Activated T-helper 1 cell treated with anti-CD3 and anti-CD28 coated beads, Interleukin-12 subunit alpha, Interleukin-12 subunit beta, Interleukin-2, Interleukin-4 antibody, amounts not matched to agents 30 ng/mL and 10 ng/mL and 1 ng/mL, durations not matched to agents 14 hours and 24 hours and 36 hours (primary cell): ENCODE data around the gene CDH16. TPM values are rescaled to one million over a fixed set of nuclear protein-coding genes. Genes with fewer than 3 reads are reported as not detected.
A peak's percentile ranks its signal among the peaks of the same experiment; 100 is the strongest.

Experiments
- DNase-seq: peaks from one replicate; pipeline ENCODE4 v3.0.0; 2021; ENCODE audit warnings: low spot score
- H3K27ac Mint-ChIP-seq: one replicate; pipeline ENCODE4 v1.8.0; 2021; ENCODE audit warnings: mild to moderate bottlenecking, mixed read lengths
- H3K27me3 Mint-ChIP-seq: one replicate; pipeline ENCODE4 v1.8.0; 2022; ENCODE audit warnings: mild to moderate bottlenecking, moderate library complexity, mixed read lengths; ENCODE audit not compliant: insufficient read depth
- H3K36me3 Mint-ChIP-seq: one replicate; pipeline ENCODE4 v1.8.0; 2021; ENCODE audit warnings: low read depth, mixed read lengths
- H3K4me1 Mint-ChIP-seq: one replicate; pipeline ENCODE4 v1.8.0; 2021; ENCODE audit warnings: low read depth, mixed read lengths
- H3K4me3 Mint-ChIP-seq: one replicate; pipeline ENCODE4 v1.8.0; 2021; ENCODE audit warnings: mild to moderate bottlenecking, moderate library complexity, mixed read lengths
- H3K9me3 Mint-ChIP-seq: one replicate; pipeline ENCODE4 v1.8.0; 2021; ENCODE audit warnings: mixed read lengths
- intact Hi-C: fragments of 100-400 bp; cut with micrococcal nuclease; formaldehyde crosslinking; loops from one replicate; pipeline ENCODE4 v1.15.1; 2024
- total RNA-seq: library from RNA; stranded (reverse); gene quantifications from 2 replicates; pipeline ENCODE4 v1.2.3, GENCODE V29; 2022

The CDH16 gene
- total RNA-seq, 1 donor from 2014 or later, result not detected

GRCh38 chr16:66890799-66891198 lies 27.9 kb downstream of the CDH16 start:
- H3K9me3 Mint-ChIP-seq, result no peaks in the 10 kb centered on the region
- no peak for DNase-seq
- intact Hi-C loops, result no loop called here
- no peak overlapping the region for H3K4me3 Mint-ChIP-seq
- peaks cover 54% of the 10 kb centered on the region for H3K4me1 Mint-ChIP-seq
- H3K27ac Mint-ChIP-seq, result no peak overlapping the region
- H3K36me3 Mint-ChIP-seq, result peaks cover 35% of the 10 kb centered on the region
- H3K27me3 Mint-ChIP-seq, result no peaks in the 10 kb centered on the region

GRCh38 chr16:66889622-66890021 lies 29.1 kb downstream of the CDH16 start:
- H3K27ac Mint-ChIP-seq, result no peak overlapping the region
- intact Hi-C loops, result no loop called here
- H3K4me1 Mint-ChIP-seq, result peaks cover 52% of the 10 kb centered on the region
- H3K36me3 Mint-ChIP-seq, result peaks cover 40% of the 10 kb centered on the region
- no peak overlapping the region for H3K4me3 Mint-ChIP-seq
- H3K27me3 Mint-ChIP-seq, result no peaks in the 10 kb centered on the region
- H3K9me3 Mint-ChIP-seq, result no peaks in the 10 kb centered on the region
- no peak for DNase-seq

GRCh38 chr16:66888647-66889615 lies 29.8 kb downstream of the CDH16 start:
- Mint-ChIP-seq H3K36me3 (peaks cover 45% of the 10 kb centered on the region), H3K27ac (peak overlapping the region; percentile 23), H3K4me3 (no peak overlapping the region), H3K4me1 (peaks cover 50% of the 10 kb centered on the region), H3K27me3 (no peaks in the 10 kb centered on the region), H3K9me3 (no peaks in the 10 kb centered on the region)
- DNase-seq, result no peak
- intact Hi-C loops, result no loop called here

GRCh38 chr16:66886914-66887313 lies 31.8 kb downstream of the CDH16 start:
- Mint-ChIP-seq H3K4me1 (peaks cover 50% of the 10 kb centered on the region), H3K36me3 (peaks cover 43% of the 10 kb centered on the region), H3K9me3 (no peaks in the 10 kb centered on the region), H3K27ac (peak overlapping the region; percentile 27), H3K27me3 (no peaks in the 10 kb centered on the region), H3K4me3 (no peak overlapping the region)
- no peak for DNase-seq
- intact Hi-C loops, result no loop called here

GRCh38 chr16:66886321-66886720 lies 32.4 kb downstream of the CDH16 start:
- H3K36me3 Mint-ChIP-seq, result peaks cover 41% of the 10 kb centered on the region
- no peaks in the 10 kb centered on the region for H3K9me3 Mint-ChIP-seq
- DNase-seq, result no peak
- peaks cover 53% of the 10 kb centered on the region for H3K4me1 Mint-ChIP-seq
- intact Hi-C loops, result no loop called here
- no peak overlapping the region for H3K27ac Mint-ChIP-seq
- no peak overlapping the region for H3K4me3 Mint-ChIP-seq
- H3K27me3 Mint-ChIP-seq, result no peaks in the 10 kb centered on the region

- no peak overlapping the region for H3K4me3 Mint-ChIP-seq
- H3K4me1 Mint-ChIP-seq, result peaks cover 48% of the 10 kb centered on the region
- no peaks in the 10 kb centered on the region for H3K9me3 Mint-ChIP-seq
- no peak overlapping the region for H3K27ac Mint-ChIP-seq
- intact Hi-C loops, result no loop called here
- no peaks in the 10 kb centered on the region for H3K27me3 Mint-ChIP-seq
- no peak for DNase-seq
- peaks cover 37% of the 10 kb centered on the region for H3K36me3 Mint-ChIP-seq
These were observed 33.2 kb downstream of the CDH16 start for GRCh38 chr16:66885491-66885890.

- H3K27ac Mint-ChIP-seq, result no peak overlapping the region
- no peaks in the 10 kb centered on the region for H3K27me3 Mint-ChIP-seq
- intact Hi-C loops, result no loop called here
- no peaks in the 10 kb centered on the region for H3K9me3 Mint-ChIP-seq
- H3K4me1 Mint-ChIP-seq, result peaks cover 57% of the 10 kb centered on the region
- peaks cover 28% of the 10 kb centered on the region for H3K36me3 Mint-ChIP-seq
- DNase-seq, result no peak
- no peak overlapping the region for H3K4me3 Mint-ChIP-seq
These were observed 36.0 kb downstream of the CDH16 start for GRCh38 chr16:66882702-66883101.

GRCh38 chr16:66881964-66882508 lies 36.6 kb downstream of the CDH16 start:
- intact Hi-C loops, result loop anchor here (2.0 kb wide), 1 partner anchor 131 kb away; the partner anchor contains the start of gene DYNC1LI2
- Mint-ChIP-seq H3K4me3 (peak overlapping the region; percentile 98), H3K9me3 (no peaks in the 10 kb centered on the region), H3K4me1 (peaks cover 54% of the 10 kb centered on the region), H3K27me3 (no peaks in the 10 kb centered on the region), H3K36me3 (peaks cover 23% of the 10 kb centered on the region), H3K27ac (no peak overlapping the region)
- DNase-seq, result no peak

GRCh38 chr16:66881560-66881959 lies 37.1 kb downstream of the CDH16 start:
- Mint-ChIP-seq H3K36me3 (peaks cover 18% of the 10 kb centered on the region), H3K27me3 (no peaks in the 10 kb centered on the region), H3K4me3 (peak overlapping the region; percentile 98), H3K4me1 (peaks cover 51% of the 10 kb centered on the region), H3K27ac (no peak overlapping the region), H3K9me3 (peaks cover under 1% of the 10 kb centered on the region)
- DNase-seq, result no peak
- intact Hi-C loops, result loop anchor here (2.0 kb wide), 1 partner anchor 131 kb away; the partner anchor contains the start of gene DYNC1LI2

GRCh38 chr16:66881014-66881417 lies 37.7 kb downstream of the CDH16 start:
- intact Hi-C loops, result loop anchor here (2.0 kb wide), 1 partner anchor 130 kb away; the partner anchor contains the start of gene DYNC1LI2
- Mint-ChIP-seq H3K4me1 (peaks cover 51% of the 10 kb centered on the region), H3K27me3 (no peaks in the 10 kb centered on the region), H3K36me3 (peaks cover 14% of the 10 kb centered on the region), H3K4me3 (peak overlapping the region; percentile 98), H3K9me3 (peaks cover 6% of the 10 kb centered on the region), H3K27ac (peak overlapping the region; percentile 29)
- DNase-seq, result no peak

- peak; percentile 92 for DNase-seq
- Mint-ChIP-seq H3K27me3 (no peaks in the 10 kb centered on the region), H3K4me3 (peak within 1 kb of the TSS; percentile 98), H3K27ac (peak within 1 kb of the TSS; percentile 95), H3K4me1 (peaks cover 51% of the 10 kb centered on the region), H3K36me3 (peaks cover 10% of the 10 kb centered on the region), H3K9me3 (peaks cover 7% of the 10 kb centered on the region)
- intact Hi-C loops, result loop anchor here (1.0 to 2.0 kb wide), 3 partner anchors 54 to 601 kb away; partner anchors contain the start of genes ATP6V0D1, CIAO2B and DYNC1LI2
These were observed 38.2 kb downstream of the CDH16 start, which contains the start of gene PDP2 for GRCh38 chr16:66880288-66881013. TSS of gene PDP2 (plus strand) at chr16:66880515. CDS start at chr16:66884285, 3,770 bp downstream.

GRCh38 chr16:66878067-66878466 lies 40.6 kb downstream of the CDH16 start:
- Mint-ChIP-seq H3K4me1 (peaks cover 70% of the 10 kb centered on the region), H3K4me3 (peak overlapping the region; percentile 52), H3K27ac (peak overlapping the region; percentile 74), H3K27me3 (no peaks in the 10 kb centered on the region), H3K9me3 (peaks cover 7% of the 10 kb centered on the region), H3K36me3 (peaks cover 3% of the 10 kb centered on the region)
- no peak for DNase-seq
- intact Hi-C loops, result loop anchor here (2.0 to 5.0 kb wide), 2 partner anchors 107 to 279 kb away; partner anchors contain the start of genes FBXL8 and TRADD
